K562 (cell line): Measurements from ENCODE around the gene SMARCC1. TPM values are rescaled to one million over a fixed set of nuclear protein-coding genes. Genes with fewer than 3 reads are reported as not detected.

Source experiments
- ATF3 ChIP-seq, 2 experiments: fragments of 450-650 bp in 1 of 2; sonication (generic) in 1 of 2; formaldehyde crosslinking in 1 of 2; IDR thresholded peaks in 1 of 2; conservative IDR thresholded peaks in 1 of 2; 2 replicates each; pipeline versions ENCODE4 v1.6.1 to v1.8.1; 2016 to 2023; ENCODE audit warnings: mild to moderate bottlenecking in 2 of 2, moderate library complexity in 2 of 2, inconsistent platforms in 1 of 2, missing genetic modification reagents in 1 of 2
- BCLAF1 ChIP-seq, 2 experiments: fragments of 450-650 bp in 1 of 2; IDR thresholded peaks; 2 replicates each; pipeline ENCODE4 v1.6.1; 2011 to 2017; ENCODE audit warnings: low read depth in 2 of 2, antibody characterized with exemption in 1 of 2, borderline replicate concordance in 1 of 2, low read length in 1 of 2, mild to moderate bottlenecking in 1 of 2, mixed read lengths in 1 of 2; ENCODE audit not compliant: control insufficient read depth in 1 of 2
- CTCFL ChIP-seq: IDR thresholded peaks from 2 replicates; pipeline ENCODE4 v1.6.1; 2011; ENCODE audit warnings: borderline replicate concordance, low read depth, mild to moderate bottlenecking, moderate library complexity, low read length; ENCODE audit not compliant: insufficient read depth, poor library complexity, severe bottlenecking
- TEAD2 ChIP-seq: fragments of 450-650 bp; IDR thresholded peaks from 2 replicates; pipeline ENCODE4 v1.6.1; 2016; ENCODE audit warnings: missing genetic modification characterization, control low read depth, missing compliant biosample characterization
- ZHX1 ChIP-seq: fragments of 150-350 bp; conservative IDR thresholded peaks from 2 replicates; pipeline ENCODE4 v1.6.1; 2014; ENCODE audit warnings: low read length
- polyA plus RNA-seq, 8 experiments: library from polyadenylated mRNA; depleted of rRNA in 4 of 8; stranded (reverse) in 5 of 8; unstranded in 3 of 8; fragments of >200 nt; fragmentation: Nextera tagmentation in 2 of 8; fragmentation: Illumina TruSeq in 1 of 8; extraction: Ambion mirVana in 2 of 8; extraction: Trizol in 1 of 8; gene quantifications; 2 replicates each; pipeline versions ENCODE4 v1.2.1 to v1.2.3, GENCODE V29; 2011 to 2014; ENCODE audit warnings: inconsistent platforms in 1 of 8, missing spikeins in 1 of 8
- total RNA-seq, 7 experiments: library from RNA; depleted of rRNA in 6 of 7; stranded (reverse); fragments of >200 nt in 6 of 7; fragmentation: Illumina TruSeq in 2 of 7; extraction: Trizol in 2 of 7; gene quantifications; 2 replicates each; pipeline versions ENCODE4 v1.2.1 to v1.2.3, GENCODE V29; 2011 to 2021; ENCODE audit warnings: low replicate concordance in 1 of 7

Gene SMARCC1
- total and polyA plus RNA-seq, 9 of the 15 experiments (the other 6 are each of a cell fraction or from before 2014, with no cell fraction given), result 20.7 to 199 (median 66.0) TPM

- TF ChIP-seq ZHX1 (no peak), CTCFL (no peak), ATF3 (IDR thresholded peaks at IDR 0.05) (no peak), ATF3 (CRISPR knock-in tag; conservative IDR thresholded peaks at IDR 0.05) (no peak), TEAD2 (tag) (no peak), BCLAF1 (IDR thresholded peaks at IDR 0.05; ENCODE audit: borderline replicate concordance in 1 of 2, control insufficient read depth in 1 of 2, low read depth in 2 of 2, low read length in 1 of 2) (no peak)
Measured at GRCh38 chr3:47629770-47630169, 151.9 kb downstream of the SMARCC1 start (continued).
